COLO668 (cell line): ENCODE data around the gene MYOC.
"Not testable (repeated sequence)": the region's sequence is repeated elsewhere in the genome, so short reads cannot be mapped to it uniquely, and the experiment has no call there.

Experiments
- DNase-seq: peaks from one replicate; lab custom pipeline; 2025; ENCODE audit not compliant: unreplicated experiment; lab: John Stamatoyannopoulos, UW

The MYOC gene

GRCh38 chr1:171610385-171610784 lies 42.1 kb downstream of the MYOC start:
- DNase-seq: no peak

- no peak for DNase-seq
These were observed 46.0 kb downstream of the MYOC start for GRCh38 chr1:171606402-171606941.

GRCh38 chr1:171603042-171603441 lies 49.4 kb downstream of the MYOC start:
- not testable (repeated sequence) for DNase-seq

- no peak for DNase-seq
These were observed 51.6 kb downstream of the MYOC start for GRCh38 chr1:171600862-171601261.

- not testable (repeated sequence) for DNase-seq
These were observed 52.2 kb downstream of the MYOC start for GRCh38 chr1:171600310-171600709.

GRCh38 chr1:171597203-171597602 lies 55.3 kb downstream of the MYOC start:
- no peak for DNase-seq

- no peak for DNase-seq
These were observed 55.8 kb downstream of the MYOC start for GRCh38 chr1:171596705-171597104.

GRCh38 chr1:171596119-171596518 lies 56.4 kb downstream of the MYOC start:
- DNase-seq: no peak

- DNase-seq: no peak
These were observed 57.2 kb downstream of the MYOC start for GRCh38 chr1:171595324-171595723.

GRCh38 chr1:171590022-171590421 lies 62.5 kb downstream of the MYOC start:
- no peak for DNase-seq

- DNase-seq: no peak
These were observed 64.3 kb downstream of the MYOC start for GRCh38 chr1:171588230-171588629.

GRCh38 chr1:171585715-171586114 lies 66.8 kb downstream of the MYOC start:
- DNase-seq: no peak
